Renal pelvis (tissue), 4 donors: ENCODE data around the gene ARRDC2. TPM values are rescaled to one million over a fixed set of nuclear protein-coding genes. Genes with fewer than 3 reads are reported as not detected.
"Not testable (repeated sequence)": the region's sequence is repeated elsewhere in the genome, so short reads cannot be mapped to it uniquely, and the experiment has no call there.

Source experiments
- DNase-seq: peaks from one replicate; pipeline ENCODE4 v3.0.0-alpha.2; 2013
- polyA plus RNA-seq, 3 donors: library from polyadenylated mRNA; unstranded; fragments of 120-200 nt; gene quantifications; one replicate each; pipeline ENCODE4 v1.2.1, GENCODE V29; 2013; ENCODE audit not compliant: insufficient read length in 3 of 3

ARRDC2 gene
- polyA plus RNA-seq, 3 donors: 3.9 to 4.7 (median 4.0) TPM

- not testable (repeated sequence) for DNase-seq
These were observed 21.4 kb upstream of the ARRDC2 start for GRCh38 chr19:17986569-17986968.

GRCh38 chr19:17988161-17988560, 19.8 kb upstream of the ARRDC2 start:
- no peak for DNase-seq

DNA sequence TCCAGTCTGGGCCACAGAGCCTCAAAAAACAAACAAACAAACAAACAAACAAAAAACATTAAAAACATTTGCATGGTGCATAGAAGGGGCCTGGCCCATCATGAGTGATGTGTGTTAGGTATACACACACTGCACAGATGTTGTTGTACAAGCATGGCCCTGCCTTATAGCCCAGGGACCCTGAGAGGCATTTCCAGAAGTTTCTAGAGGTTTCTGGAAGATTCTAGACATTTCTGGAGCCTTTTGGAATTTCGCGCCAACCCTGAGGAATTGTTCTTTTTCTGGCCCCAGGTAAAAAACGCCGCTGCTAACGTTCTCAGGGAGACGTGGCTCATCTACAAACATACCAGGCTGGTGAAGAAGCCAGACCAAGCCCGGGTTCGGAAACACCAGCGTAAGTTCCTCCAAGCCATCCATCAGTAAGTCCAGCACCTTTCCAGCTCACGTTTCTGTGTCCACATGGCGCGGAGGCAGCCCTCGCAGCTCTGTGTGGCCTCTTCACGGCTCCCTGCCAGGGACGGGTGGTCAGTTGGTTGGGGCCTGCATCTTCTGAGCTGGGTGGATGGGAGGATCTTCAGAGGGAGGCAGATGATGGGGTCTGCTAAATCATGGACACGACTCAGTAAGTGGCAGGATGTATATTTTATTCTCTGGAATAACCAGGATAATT, 18.4 kb upstream of the ARRDC2 start:
- no peak for DNase-seq

DNA sequence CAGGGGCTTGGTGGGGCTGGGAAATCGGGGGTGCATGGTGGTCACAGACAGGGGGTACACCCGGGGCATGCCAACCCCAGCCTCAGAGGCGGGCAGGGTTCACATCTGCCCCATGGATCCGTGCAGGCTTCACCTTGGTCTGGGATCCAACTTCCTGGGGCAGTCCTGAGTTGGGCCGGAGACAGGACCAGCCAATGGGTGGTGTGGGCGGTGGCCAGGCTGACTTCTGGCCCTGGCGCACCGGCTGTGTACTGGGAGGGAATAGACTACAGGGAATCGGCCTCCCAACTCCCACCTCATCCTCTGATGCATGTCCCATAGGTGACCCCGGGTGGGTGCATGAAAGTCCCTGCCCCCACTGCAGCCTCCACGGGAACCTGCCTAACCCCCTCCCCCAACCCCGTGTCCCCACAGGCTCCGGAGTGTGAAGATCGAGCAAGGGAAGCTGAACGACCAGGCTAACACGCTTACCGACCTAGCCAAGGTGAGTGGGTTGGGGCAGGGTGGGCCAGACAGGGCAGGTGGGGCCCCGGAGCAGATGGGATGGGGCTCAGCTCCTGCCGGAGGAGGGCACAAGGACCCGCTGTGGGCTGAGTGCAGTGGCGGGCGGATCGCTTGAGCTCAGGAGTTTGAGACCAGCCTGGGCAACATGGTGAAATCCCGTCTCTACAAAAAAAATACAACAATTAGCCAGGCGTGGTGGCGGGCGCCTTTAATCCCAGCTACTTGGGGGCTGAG, 14.7 kb upstream of the ARRDC2 start:
- DNase-seq: no peak

DNA sequence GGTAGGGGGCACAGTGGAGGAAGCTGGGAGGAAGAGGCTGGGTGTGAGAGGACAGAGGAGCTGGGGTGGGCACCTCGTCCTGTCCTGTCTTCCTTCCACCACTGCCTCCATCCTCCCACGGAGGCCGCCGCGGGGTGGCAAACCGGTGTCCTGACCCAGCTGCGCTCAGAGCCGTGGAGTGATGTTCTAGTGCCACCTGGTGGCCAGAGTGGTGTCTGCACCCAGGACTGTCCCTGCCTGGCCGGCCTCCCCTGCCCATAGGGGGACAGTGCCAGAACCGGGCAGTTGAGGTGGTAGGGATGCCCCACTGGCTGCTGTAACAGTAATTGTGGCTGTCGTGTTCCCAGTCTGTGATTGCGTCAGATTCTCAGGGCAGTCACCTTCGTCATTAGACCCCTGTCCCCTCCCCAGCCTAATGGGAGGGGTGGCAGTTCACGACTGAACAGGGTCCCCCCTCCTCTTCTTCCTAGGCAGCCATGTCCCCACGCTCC, 11.1 kb upstream of the ARRDC2 start:
- peak; percentile 71 for DNase-seq

- DNase-seq: no peak
These were observed 9.8 kb upstream of the ARRDC2 start for GRCh38 chr19:17997969-17998826.

GRCh38 chr19:17998827-17999150, 9.2 kb upstream of the ARRDC2 start:
- no peak for DNase-seq

GRCh38 chr19:17999684-18000479, 8.1 kb upstream of the ARRDC2 start:
- DNase-seq: no peak

- DNase-seq: no peak
These were observed 7.5 kb upstream of the ARRDC2 start for GRCh38 chr19:18000480-18000914.

DNA sequence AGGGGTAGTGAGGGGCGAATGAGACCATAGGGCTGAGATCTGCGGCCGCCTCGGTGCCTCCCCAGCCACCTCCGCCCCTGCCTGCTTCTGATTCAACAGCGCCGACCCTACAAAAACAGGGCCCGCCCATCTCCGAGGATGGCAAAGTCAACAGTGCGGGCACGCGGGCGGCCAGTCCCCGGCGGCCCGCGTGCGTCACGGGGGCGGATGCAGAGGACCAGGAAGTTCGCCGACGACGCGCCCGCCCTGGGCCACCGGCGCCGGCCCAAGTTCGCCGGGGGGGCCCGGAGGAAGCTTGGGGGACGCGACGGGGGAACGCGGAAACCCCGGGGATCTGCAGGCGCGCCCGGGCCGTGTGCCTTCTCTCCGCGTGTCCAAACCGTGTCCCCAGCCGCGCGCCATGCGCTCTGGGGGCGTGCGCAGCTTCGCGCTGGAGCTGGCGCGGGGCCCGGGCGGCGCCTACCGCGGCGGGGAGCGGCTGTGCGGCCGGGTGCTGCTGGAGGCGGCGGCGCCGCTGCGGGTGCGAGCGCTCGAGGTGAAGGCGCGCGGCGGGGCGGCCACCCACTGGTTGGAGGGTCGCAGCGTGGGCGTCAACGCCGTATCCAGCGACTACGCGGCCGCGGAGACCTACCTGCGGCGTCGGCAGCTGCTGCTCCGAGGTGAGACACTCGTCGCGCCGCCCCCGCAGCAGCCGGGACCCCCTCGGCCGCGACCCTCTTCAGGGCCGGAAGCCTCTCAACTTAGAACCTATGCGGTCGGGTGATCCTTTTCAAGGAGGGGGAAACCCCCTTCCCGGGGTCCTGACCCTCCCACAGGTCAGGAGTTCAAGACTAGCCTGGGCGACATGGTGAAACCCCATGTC, 6.8 kb upstream of the ARRDC2 start:
- DNase-seq: no peak

GRCh38 chr19:18001777-18002345, 6.1 kb upstream of the ARRDC2 start:
- DNase-seq: no peak

DNA sequence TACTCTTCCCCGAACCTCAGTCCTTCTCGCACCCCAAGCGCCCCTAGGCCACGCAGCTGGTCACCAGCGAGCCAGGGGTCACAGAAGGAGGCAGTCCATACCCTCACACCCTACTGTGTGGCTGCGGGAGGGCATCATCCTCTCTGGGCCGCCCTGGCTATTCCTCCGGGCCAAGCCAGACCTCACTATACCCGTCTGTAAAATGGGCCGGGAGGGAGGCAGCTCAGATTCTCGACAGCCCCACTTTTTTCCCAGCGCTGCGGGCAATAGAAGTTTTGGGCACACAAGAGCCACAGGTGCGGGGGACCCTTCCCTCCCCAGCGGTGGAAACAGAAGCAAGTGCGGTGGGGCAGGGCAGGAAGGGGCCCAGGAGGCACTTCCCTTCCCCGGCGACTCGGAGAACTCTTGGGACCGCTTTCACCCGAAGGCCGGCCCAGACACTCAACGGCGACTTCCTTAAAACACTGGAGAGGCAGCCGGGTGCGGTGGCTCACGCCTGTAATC, 5.6 kb upstream of the ARRDC2 start:
- DNase-seq: no peak

GRCh38 chr19:18005750-18006149, 2.2 kb upstream of the ARRDC2 start:
- not testable (repeated sequence) for DNase-seq

DNA sequence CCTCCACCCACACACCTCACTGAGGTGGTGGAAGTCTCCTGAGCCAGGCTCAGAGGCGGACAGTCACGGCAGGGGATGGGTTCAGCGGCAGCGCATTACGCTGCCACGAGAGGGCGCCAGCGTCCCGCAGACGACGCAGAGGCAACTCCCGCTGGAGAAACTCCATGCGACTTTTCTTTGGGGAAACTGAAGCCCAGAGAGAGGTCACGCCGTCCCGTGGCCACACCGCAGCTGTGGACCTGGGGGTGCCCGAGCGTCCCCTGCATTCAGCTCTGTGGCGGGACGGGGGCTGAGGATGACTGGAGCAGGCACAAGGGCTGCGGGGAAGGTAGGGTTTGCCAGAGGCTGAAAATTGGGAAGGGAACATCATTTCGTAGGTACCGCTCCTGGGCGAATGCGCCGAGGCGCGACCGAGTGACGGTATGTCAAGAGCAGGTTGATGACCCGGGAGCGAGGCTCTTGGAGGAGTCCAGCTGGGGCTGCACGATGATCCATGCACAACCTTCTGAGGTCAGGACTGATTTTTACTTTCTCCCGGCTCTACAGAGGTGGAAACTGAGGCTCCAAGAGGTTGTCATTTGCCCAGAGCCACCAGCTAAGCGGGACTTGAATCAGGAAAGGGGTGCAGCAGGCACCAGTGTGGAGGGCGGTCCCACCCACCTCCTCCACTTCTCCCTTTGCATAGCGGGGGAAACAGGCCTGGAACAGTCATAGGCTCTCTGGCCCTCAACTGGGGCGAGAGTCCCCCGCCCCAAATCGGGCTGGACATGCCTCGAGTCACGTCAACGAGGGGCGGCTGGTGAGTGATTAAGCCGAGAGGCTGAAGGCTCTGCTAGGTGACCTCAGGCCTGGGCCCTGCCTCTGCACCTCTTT, 690 bp upstream of the ARRDC2 start:
- peak; percentile 73 for DNase-seq

DNA sequence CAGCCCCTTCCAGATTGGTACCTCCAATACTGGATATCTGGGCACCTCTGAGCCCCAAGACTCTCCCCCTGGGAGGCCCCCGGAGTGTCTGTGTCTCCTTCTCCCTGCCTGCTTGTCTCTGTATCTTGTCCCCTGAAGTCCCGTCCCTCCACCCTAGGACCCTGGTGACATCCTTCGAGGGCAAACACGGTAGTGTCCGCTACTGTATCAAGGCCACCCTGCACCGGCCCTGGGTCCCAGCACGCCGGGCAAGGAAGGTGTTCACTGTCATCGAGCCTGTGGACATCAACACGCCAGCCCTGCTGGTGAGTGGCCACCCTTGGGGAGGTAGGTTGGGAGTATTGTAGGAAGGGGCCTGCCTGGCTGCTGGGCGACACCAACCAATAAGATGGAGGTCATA, 844 bp downstream of the ARRDC2 start:
- no peak for DNase-seq

- no peak for DNase-seq
These were observed 1.6 kb downstream of the ARRDC2 start for GRCh38 chr19:18009412-18010066.

GRCh38 chr19:18010149-18010548, 2.2 kb downstream of the ARRDC2 start:
- DNase-seq: no peak
